ENCODE results near the gene AMHR2. TPM values are rescaled to one million over a fixed set of nuclear protein-coding genes. Genes with fewer than 3 reads are reported as not detected.
A peak's percentile ranks its signal among the peaks of the same experiment; 100 is the strongest.
"Not testable (repeated sequence)": the region's sequence is repeated elsewhere in the genome, so short reads cannot be mapped to it uniquely, and the experiment has no call there.

Gene AMHR2
- polyA plus RNA-seq, 4 donors = 0.04 to 12.9 (median 0.81) TPM; not detected in 1

GRCh38 chr12:53380794-53381730 lies 42.6 kb upstream of the AMHR2 start:
- no peaks in the 10 kb centered on the region for H3K27me3 ChIP-seq (ENCODE audit: control insufficient read depth in 3 of 3, insufficient read depth in 3 of 3, low read length in 3 of 3)
- FAIRE-seq = no peak
- DNase-seq = peak; percentile 32 to 38

GRCh38 chr12:53381731-53382630 lies 41.7 kb upstream of the AMHR2 start:
- FAIRE-seq (no peak), DNase-seq (peak; percentile 59 to 66)
- Histone ChIP-seq H3K36me3 (ENCODE audit: control insufficient read depth in 3 of 3, insufficient read depth in 2 of 3, low read depth in 1 of 3, low read length in 3 of 3) (peaks cover 9 to 37% (median 12%) of the 10 kb centered on the region in 3 donors), H3K27ac (ENCODE audit: low read depth in 1 of 3, low read length in 2 of 3) (peak overlapping the region; percentile 76 to 90 (median 85)), H3K27me3 (ENCODE audit: control insufficient read depth in 3 of 3, insufficient read depth in 3 of 3, low read length in 3 of 3) (no peaks in the 10 kb centered on the region), H3K4me3 (ENCODE audit: low read depth in 1 of 3, low read length in 3 of 3) (peak overlapping the region in 2 of 3 donors; percentile 50 to 55), H3K4me1 (ENCODE audit: control insufficient read depth in 3 of 3, insufficient read depth in 2 of 3, low read depth in 1 of 3, low read length in 2 of 3) (peaks cover 2 to 38% (median 22%) of the 10 kb centered on the region in 3 donors), H3K9me3 (ENCODE audit: control insufficient read depth in 2 of 2, insufficient read depth in 1 of 2, low read depth in 1 of 2, low read length in 1 of 2) (no peaks in the 10 kb centered on the region)
- WGBS, 3 donors = 28 to 41% (median 31%) methylated on average over 9 of the region's 9 CpGs

More at GRCh38 chr12:53380794-53381730, 42.6 kb upstream of the AMHR2 start:
- H3K4me3 ChIP-seq (ENCODE audit: low read depth in 1 of 3, low read length in 3 of 3) = peak overlapping the region in 2 of 3 donors; percentile 50 to 55
- peaks cover 9 to 32% (median 11%) of the 10 kb centered on the region in 3 donors for H3K36me3 ChIP-seq (ENCODE audit: control insufficient read depth in 3 of 3, insufficient read depth in 2 of 3, low read depth in 1 of 3, low read length in 3 of 3)
- peak overlapping the region; percentile 76 to 90 (median 85) for H3K27ac ChIP-seq (ENCODE audit: low read depth in 1 of 3, low read length in 2 of 3)
- H3K4me1 ChIP-seq (ENCODE audit: control insufficient read depth in 3 of 3, insufficient read depth in 2 of 3, low read depth in 1 of 3, low read length in 2 of 3) = peaks cover 2 to 37% (median 22%) of the 10 kb centered on the region in 3 donors
- H3K9me3 ChIP-seq (ENCODE audit: control insufficient read depth in 2 of 2, insufficient read depth in 1 of 2, low read depth in 1 of 2, low read length in 1 of 2) = no peaks in the 10 kb centered on the region
- 4 to 9% (median 8%) methylated on average over 19 to 21 of the region's 21 CpGs for WGBS, 3 donors

- FAIRE-seq (no peak), DNase-seq (no peak)
- Histone ChIP-seq H3K36me3 (ENCODE audit: control insufficient read depth in 3 of 3, insufficient read depth in 2 of 3, low read depth in 1 of 3, low read length in 3 of 3) (peaks cover 9 to 43% (median 12%) of the 10 kb centered on the region in 3 donors), H3K27me3 (ENCODE audit: control insufficient read depth in 3 of 3, insufficient read depth in 3 of 3, low read length in 3 of 3) (no peaks in the 10 kb centered on the region), H3K4me1 (ENCODE audit: control insufficient read depth in 3 of 3, insufficient read depth in 2 of 3, low read depth in 1 of 3, low read length in 2 of 3) (peaks cover 4 to 34% (median 25%) of the 10 kb centered on the region in 3 donors), H3K4me3 (ENCODE audit: low read depth in 1 of 3, low read length in 3 of 3) (peak overlapping the region in 2 of 3 donors; percentile 27 to 53), H3K27ac (ENCODE audit: low read depth in 1 of 3, low read length in 2 of 3) (no peak overlapping the region), H3K9me3 (ENCODE audit: control insufficient read depth in 2 of 2, insufficient read depth in 1 of 2, low read depth in 1 of 2, low read length in 1 of 2) (no peaks in the 10 kb centered on the region)
- 43 to 62% (median 62%) methylated on average over 2 of the region's 2 CpGs for WGBS, 3 donors
Observed at GRCh38 chr12:53383258-53383657, 40.4 kb upstream of the AMHR2 start.

- DNase-seq; H3K27me3 ChIP-seq (ENCODE audit: control insufficient read depth in 3 of 3, insufficient read depth in 3 of 3, low read length in 3 of 3); H3K9me3 ChIP-seq (ENCODE audit: control insufficient read depth in 2 of 2, insufficient read depth in 1 of 2, low read depth in 1 of 2, low read length in 1 of 2); FAIRE-seq: not testable (repeated sequence)
- 78 to 83% (median 79%) methylated on average over 5 of the region's 5 CpGs for WGBS, 3 donors
- H3K4me1 ChIP-seq (ENCODE audit: control insufficient read depth in 3 of 3, insufficient read depth in 2 of 3, low read depth in 1 of 3, low read length in 2 of 3) = peaks cover 4 to 26% (median 25%) of the 10 kb centered on the region in 3 donors
- H3K27ac ChIP-seq (ENCODE audit: low read depth in 1 of 3, low read length in 2 of 3) = peak overlapping the region in 1 of 3 donors; percentile 65
- H3K4me3 ChIP-seq (ENCODE audit: low read depth in 1 of 3, low read length in 3 of 3) = peak overlapping the region in 2 of 3 donors; percentile 15 to 37
- H3K36me3 ChIP-seq (ENCODE audit: control insufficient read depth in 3 of 3, insufficient read depth in 2 of 3, low read depth in 1 of 3, low read length in 3 of 3) = peaks cover 9 to 60% (median 11%) of the 10 kb centered on the region in 3 donors
Observed at GRCh38 chr12:53386381-53386780, 37.3 kb upstream of the AMHR2 start.

GRCh38 chr12:53388932-53389331 lies 34.7 kb upstream of the AMHR2 start:
- DNase-seq = no peak
- H3K9me3 ChIP-seq (ENCODE audit: control insufficient read depth in 2 of 2, insufficient read depth in 1 of 2, low read depth in 1 of 2, low read length in 1 of 2) = no peaks in the 10 kb centered on the region
- 93 to 94% (median 94%) methylated on average over 4 of the region's 4 CpGs for WGBS, 3 donors
- peaks cover 2 to 9% (median 8%) of the 10 kb centered on the region in 3 donors for H3K4me1 ChIP-seq (ENCODE audit: control insufficient read depth in 3 of 3, insufficient read depth in 2 of 3, low read depth in 1 of 3, low read length in 2 of 3)
- H3K4me3 ChIP-seq (ENCODE audit: low read depth in 1 of 3, low read length in 3 of 3) = no peak overlapping the region
- peak overlapping the region in 1 of 3 donors; percentile 59 for H3K27ac ChIP-seq (ENCODE audit: low read depth in 1 of 3, low read length in 2 of 3)
- peaks cover 0 to 55% (median 2%) of the 10 kb centered on the region in 3 donors for H3K36me3 ChIP-seq (ENCODE audit: control insufficient read depth in 3 of 3, insufficient read depth in 2 of 3, low read depth in 1 of 3, low read length in 3 of 3)
- FAIRE-seq = no peak
- H3K27me3 ChIP-seq (ENCODE audit: control insufficient read depth in 3 of 3, insufficient read depth in 3 of 3, low read length in 3 of 3) = no peaks in the 10 kb centered on the region

- Histone ChIP-seq H3K36me3 (ENCODE audit: control insufficient read depth in 3 of 3, insufficient read depth in 2 of 3, low read depth in 1 of 3, low read length in 3 of 3) (peaks cover 0 to 53% (median 2%) of the 10 kb centered on the region in 3 donors), H3K27me3 (ENCODE audit: control insufficient read depth in 3 of 3, insufficient read depth in 3 of 3, low read length in 3 of 3) (no peaks in the 10 kb centered on the region), H3K4me1 (ENCODE audit: control insufficient read depth in 3 of 3, insufficient read depth in 2 of 3, low read depth in 1 of 3, low read length in 2 of 3) (peaks cover 2 to 8% (median 5%) of the 10 kb centered on the region in 3 donors), H3K27ac (ENCODE audit: low read depth in 1 of 3, low read length in 2 of 3) (no peak overlapping the region), H3K4me3 (ENCODE audit: low read depth in 1 of 3, low read length in 3 of 3) (no peak overlapping the region), H3K9me3 (ENCODE audit: control insufficient read depth in 2 of 2, insufficient read depth in 1 of 2, low read depth in 1 of 2, low read length in 1 of 2) (no peaks in the 10 kb centered on the region)
- no peak for DNase-seq
- 88 to 93% (median 90%) methylated on average over 3 of the region's 3 CpGs for WGBS, 3 donors
- no peak for FAIRE-seq
Observed at GRCh38 chr12:53389702-53390101, 34.0 kb upstream of the AMHR2 start.

- 56 to 65% (median 58%) methylated on average over 5 of the region's 5 CpGs for WGBS, 3 donors
Observed at GRCh38 chr12:53391724-53392123, 31.9 kb upstream of the AMHR2 start.

GRCh38 chr12:53399896-53400295 lies 23.8 kb upstream of the AMHR2 start:
- peaks cover 0 to 60% (median 3%) of the 10 kb centered on the region in 3 donors for H3K36me3 ChIP-seq (ENCODE audit: control insufficient read depth in 3 of 3, insufficient read depth in 2 of 3, low read depth in 1 of 3, low read length in 3 of 3)
- FAIRE-seq = no peak
- H3K27me3 ChIP-seq (ENCODE audit: control insufficient read depth in 3 of 3, insufficient read depth in 3 of 3, low read length in 3 of 3) = no peaks in the 10 kb centered on the region
- H3K9me3 ChIP-seq (ENCODE audit: control insufficient read depth in 2 of 2, insufficient read depth in 1 of 2, low read depth in 1 of 2, low read length in 1 of 2) = no peaks in the 10 kb centered on the region
- no peak overlapping the region for H3K27ac ChIP-seq (ENCODE audit: low read depth in 1 of 3, low read length in 2 of 3)
- no peaks in the 10 kb centered on the region for H3K4me1 ChIP-seq (ENCODE audit: control insufficient read depth in 3 of 3, insufficient read depth in 2 of 3, low read depth in 1 of 3, low read length in 2 of 3)
- 96 to 99% (median 97%) methylated on average over 7 of the region's 7 CpGs for WGBS, 3 donors
- H3K4me3 ChIP-seq (ENCODE audit: low read depth in 1 of 3, low read length in 3 of 3) = no peak overlapping the region
- no peak for DNase-seq

More at GRCh38 chr12:53391724-53392123, 31.9 kb upstream of the AMHR2 start:
- Histone ChIP-seq H3K27me3 (ENCODE audit: control insufficient read depth in 3 of 3, insufficient read depth in 3 of 3, low read length in 3 of 3) (no peaks in the 10 kb centered on the region), H3K36me3 (ENCODE audit: control insufficient read depth in 3 of 3, insufficient read depth in 2 of 3, low read depth in 1 of 3, low read length in 3 of 3) (peaks cover 0 to 58% (median 0%) of the 10 kb centered on the region in 3 donors), H3K4me3 (ENCODE audit: low read depth in 1 of 3, low read length in 3 of 3) (no peak overlapping the region), H3K4me1 (ENCODE audit: control insufficient read depth in 3 of 3, insufficient read depth in 2 of 3, low read depth in 1 of 3, low read length in 2 of 3) (peaks cover 2 to 5% (median 4%) of the 10 kb centered on the region in 3 donors), H3K9me3 (ENCODE audit: control insufficient read depth in 2 of 2, insufficient read depth in 1 of 2, low read depth in 1 of 2, low read length in 1 of 2) (no peaks in the 10 kb centered on the region), H3K27ac (ENCODE audit: low read depth in 1 of 3, low read length in 2 of 3) (peak overlapping the region in 2 of 3 donors; percentile 21 to 31)
- FAIRE-seq (no peak), DNase-seq (no peak)

Measured in small intestine (tissue), 7 donors.